ENCODE results near the gene NEK7.

The NEK7 gene

GRCh38 chr1:198363625-198364151 is 206.9 kb downstream of the NEK7 start:
- no peak for DNase-seq

GRCh38 chr1:198364471-198364870 is 207.7 kb downstream of the NEK7 start:
- no peak for DNase-seq

GRCh38 chr1:198367296-198367695 is 210.5 kb downstream of the NEK7 start:
- no peak for DNase-seq

- DNase-seq, result no peak
Observed at GRCh38 chr1:198370996-198371395, 214.2 kb downstream of the NEK7 start.

Data from activated CD4-positive, alpha-beta T cell treated with anti-CD3 and anti-CD28 coated beads for 4 hours (primary cell).